Colon (tissue), 2 donors: ENCODE data around the gene ZRANB1.

Experiments
- FAIRE-seq: peaks from 2 replicates; lab custom pipeline; 2012; peaks lifted over from hg19 to GRCh38; lab: Jason Lieb, UNC
- donor health status: control.
- donor health status: control.

ZRANB1 gene

GRCh38 chr10:124994573-124995473 is 52.9 kb downstream of the ZRANB1 start:
- FAIRE-seq, result no peak

DNA sequence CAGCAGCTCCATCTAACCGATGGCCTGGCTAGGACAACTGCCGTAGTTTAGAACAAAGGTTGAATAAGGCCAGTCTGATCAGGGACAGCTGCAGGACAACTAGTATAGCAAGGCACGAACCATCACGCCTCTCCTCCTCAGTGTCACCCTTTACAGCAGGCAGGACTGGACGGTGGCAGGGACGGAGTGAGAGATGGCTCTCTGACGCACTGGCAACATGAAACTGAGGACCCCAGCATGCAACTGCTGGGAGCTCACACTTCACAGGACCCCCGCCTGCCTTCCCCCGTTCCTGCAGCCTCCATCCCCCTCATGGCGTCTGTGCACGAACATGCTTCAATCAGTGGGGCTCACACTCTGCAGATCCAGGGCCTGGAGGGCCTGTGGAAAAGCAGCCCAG is 53.7 kb downstream of the ZRANB1 start:
- FAIRE-seq, result no peak

- no peak for FAIRE-seq
Measured at GRCh38 chr10:124996127-124996853, 54.4 kb downstream of the ZRANB1 start.

- FAIRE-seq, result no peak
Measured at GRCh38 chr10:124996854-124997215, 54.9 kb downstream of the ZRANB1 start.

GRCh38 chr10:124997306-124997705 is 55.4 kb downstream of the ZRANB1 start:
- FAIRE-seq, result no peak

GRCh38 chr10:124997771-124998623 is 56.1 kb downstream of the ZRANB1 start:
- FAIRE-seq, result no peak

DNA sequence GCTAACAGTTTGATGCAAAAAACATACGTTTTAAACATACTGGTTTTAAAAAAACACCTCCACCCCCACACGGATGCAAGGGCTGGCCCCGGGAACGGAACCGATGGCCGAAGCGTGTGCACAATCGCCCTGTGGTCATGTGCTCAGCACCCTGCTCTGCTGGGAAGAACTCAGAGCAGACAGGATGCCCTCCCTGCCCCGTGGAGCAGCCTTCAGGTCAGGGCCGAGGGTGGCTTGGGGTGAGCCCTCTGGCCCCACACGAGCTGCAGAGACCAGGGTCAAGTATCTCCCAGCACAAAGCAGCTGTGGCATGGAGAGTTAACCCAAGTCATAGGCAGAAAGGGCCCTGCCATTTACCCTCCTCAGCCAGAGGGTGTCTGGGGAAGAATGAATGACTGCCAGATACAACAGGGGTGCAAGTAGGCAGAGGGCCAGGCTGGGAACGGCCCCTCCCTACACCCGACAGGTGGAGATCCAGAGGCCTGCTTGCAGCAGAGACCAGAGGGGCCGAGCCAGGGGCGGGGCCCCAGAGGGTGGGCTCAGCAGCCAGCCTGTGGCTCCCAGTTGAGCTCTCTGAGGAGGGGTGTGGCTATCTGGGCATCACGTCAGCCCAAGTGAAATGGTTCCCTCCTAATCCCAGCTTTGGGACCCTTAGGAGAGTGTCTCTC is 56.8 kb downstream of the ZRANB1 start:
- FAIRE-seq, result no peak

GRCh38 chr10:124999433-125000365 is 57.8 kb downstream of the ZRANB1 start:
- no peak for FAIRE-seq

- no peak for FAIRE-seq
Measured at GRCh38 chr10:125000366-125001312, 58.7 kb downstream of the ZRANB1 start.

DNA sequence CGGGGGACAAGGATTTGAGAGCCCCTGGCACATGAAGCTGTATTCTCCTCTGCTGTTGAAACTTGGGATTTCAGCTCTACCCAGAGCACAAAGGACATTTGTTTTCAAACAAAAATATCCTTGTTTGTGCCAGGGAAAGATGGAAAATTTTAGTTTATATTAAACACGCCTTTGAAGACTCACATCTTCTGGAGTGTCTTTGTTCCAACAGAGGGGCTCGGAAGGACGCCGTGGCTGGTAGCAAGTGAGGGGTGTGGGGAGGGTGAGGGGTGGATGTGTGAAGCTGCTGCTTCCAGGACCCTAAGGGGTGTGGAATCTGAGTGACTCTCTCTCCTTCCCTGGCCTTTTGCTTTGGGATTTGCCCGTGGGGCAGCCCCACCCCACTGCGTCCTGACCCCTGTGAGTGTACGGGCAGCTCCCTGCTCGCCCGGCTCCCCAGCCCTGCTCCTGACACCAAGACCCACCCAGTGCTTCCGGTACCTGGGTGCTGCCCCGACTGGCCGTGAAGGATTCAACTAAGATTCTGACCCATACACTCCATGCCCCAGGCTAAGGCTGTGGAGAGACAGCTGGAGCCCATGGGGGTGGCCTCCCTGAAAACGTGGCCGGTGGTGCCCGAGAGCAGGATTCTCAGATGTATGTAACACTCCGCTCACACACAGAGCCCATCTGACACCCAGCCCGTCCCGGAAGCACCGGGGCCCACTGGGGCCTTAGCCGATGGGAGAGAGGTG is 59.6 kb downstream of the ZRANB1 start:
- no peak for FAIRE-seq

- FAIRE-seq, result no peak
Measured at GRCh38 chr10:125002047-125002422, 60.1 kb downstream of the ZRANB1 start.

- FAIRE-seq, result no peak
Measured at GRCh38 chr10:125002423-125003145, 60.7 kb downstream of the ZRANB1 start.

DNA sequence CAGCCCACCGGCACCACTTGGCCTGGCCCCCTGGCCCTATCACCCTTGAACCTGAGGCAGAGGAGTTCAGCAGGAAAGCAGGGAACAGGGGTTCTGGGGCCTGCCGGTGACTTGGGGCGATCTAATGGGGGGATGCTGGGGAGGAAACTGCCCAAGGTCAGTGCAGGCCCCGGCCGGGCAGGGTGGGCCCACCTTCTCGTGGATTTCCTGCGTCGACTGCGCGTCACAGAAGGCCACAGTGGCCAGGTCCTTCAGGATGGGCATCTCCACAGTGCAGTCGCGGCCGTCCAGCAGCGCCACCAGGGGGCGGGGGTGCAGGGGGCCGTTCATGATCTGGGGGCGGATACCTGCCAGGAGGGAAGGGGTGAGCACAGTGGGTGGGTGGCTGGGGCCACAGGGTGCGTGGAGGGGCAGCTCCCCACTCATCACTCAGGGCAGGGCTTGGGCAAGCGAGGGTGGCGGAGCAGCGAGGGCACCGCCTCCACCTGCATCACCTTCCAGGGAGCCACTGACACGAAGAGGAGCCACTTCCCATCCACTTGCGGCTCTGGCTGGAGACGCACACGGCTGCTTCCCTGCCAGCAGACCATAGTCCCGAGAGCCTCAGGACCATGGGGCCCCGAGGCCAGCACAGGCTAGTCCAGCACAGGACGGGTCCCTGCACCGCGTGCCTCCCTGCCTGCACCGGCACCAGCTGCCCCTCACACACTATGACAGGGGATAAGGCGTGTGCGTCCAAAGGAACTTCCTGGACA is 61.4 kb downstream of the ZRANB1 start:
- no peak for FAIRE-seq

DNA sequence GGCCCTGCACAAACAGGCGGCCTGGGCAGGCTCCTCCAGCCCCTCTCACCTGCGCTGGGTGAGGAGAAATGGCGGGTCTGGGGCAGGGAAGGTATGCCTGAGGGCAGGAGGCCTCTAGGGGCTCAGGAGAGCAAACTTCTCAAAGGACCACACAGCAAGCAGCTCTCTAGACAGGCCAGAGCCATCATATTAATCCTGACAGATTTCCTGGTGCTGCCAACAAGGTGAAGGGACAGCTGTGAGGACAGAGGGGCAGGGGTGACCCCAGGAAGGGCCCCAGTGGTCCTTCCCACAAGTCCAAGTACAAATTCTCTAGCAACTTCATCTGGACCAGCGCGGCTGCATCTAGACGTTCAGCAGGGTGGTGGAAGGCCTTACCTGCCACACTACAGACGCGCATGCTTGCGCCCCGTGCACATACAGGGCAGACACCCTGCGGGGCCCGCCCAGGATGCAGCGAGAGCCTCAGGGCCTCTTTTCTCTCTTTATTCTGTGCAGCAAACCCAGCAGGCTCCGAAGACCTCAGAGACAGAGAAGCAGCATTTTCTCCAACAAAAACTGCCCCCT is 62.1 kb downstream of the ZRANB1 start:
- no peak for FAIRE-seq

DNA sequence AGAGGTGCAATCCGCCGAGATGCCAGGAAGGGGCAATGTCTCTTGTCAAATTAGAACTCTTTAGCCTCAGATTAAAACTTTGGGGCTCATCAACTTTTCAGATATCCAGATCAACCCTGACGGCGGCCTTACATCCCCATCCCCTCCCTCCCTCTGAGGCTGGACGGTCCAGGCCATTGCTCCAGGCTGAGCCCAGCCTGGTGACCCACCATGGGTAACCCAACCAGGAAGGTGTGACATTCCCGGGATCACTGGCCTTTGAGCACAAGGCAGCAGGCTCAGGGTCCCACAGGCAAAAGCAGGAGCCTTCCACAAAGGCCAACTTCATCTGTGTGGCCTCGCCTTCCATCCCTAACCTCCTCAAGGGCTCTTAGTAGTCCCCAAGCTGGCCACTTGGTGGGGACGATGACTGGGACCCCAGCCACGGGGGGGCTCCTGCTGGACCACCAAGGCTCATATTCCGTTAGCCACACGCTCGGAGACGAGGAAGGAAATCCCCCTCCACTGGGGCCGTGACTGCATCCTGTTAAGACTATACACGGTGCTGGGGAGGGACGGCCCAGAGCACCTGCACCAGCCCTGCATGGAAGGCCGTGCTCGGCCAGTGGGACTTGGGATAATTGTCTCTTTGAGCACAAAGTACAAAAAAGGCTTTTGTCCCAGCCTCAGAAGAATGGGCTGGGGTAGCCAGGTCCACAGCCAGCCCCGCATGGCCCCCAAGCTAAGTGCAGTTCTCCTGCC is 62.8 kb downstream of the ZRANB1 start:
- FAIRE-seq, result no peak
